SK-N-MC (cell line): Measurements from ENCODE around the gene AFAP1.
A peak's percentile ranks its signal among the peaks of the same experiment; 100 is the strongest.

Experiments used
- DNase-seq: peaks from one replicate; pipeline ENCODE4 v3.0.0-alpha.2; 2011; ENCODE audit warnings: low read depth, low spot score
- H3K27ac ChIP-seq: fragments of 200-600 bp; sonication (generic); 2 replicates; pipeline ENCODE4 v1.5.1; 2016; ENCODE audit warnings: mixed run types
- H3K36me3 ChIP-seq: fragments of 200-600 bp; sonication (generic); 2 replicates; pipeline ENCODE4 v1.6.1; 2017; ENCODE audit warnings: antibody characterized with exemption, low read length, mixed read lengths; ENCODE audit not compliant: insufficient read depth
- H3K4me3 ChIP-seq: fragments of 200-600 bp; sonication (generic); 2 replicates; pipeline ENCODE4 v1.5.1; 2016
- H3K9ac ChIP-seq: fragments of 200-600 bp; sonication (generic); 2 replicates; pipeline ENCODE4 v1.8.0; 2017; ENCODE audit warnings: mixed run types, mixed read lengths; ENCODE audit not compliant: insufficient read length
- H3K9me3 ChIP-seq: fragments of 200-600 bp; sonication (generic); 2 replicates; pipeline ENCODE4 v1.6.1; 2017; ENCODE audit warnings: low read depth, mild to moderate bottlenecking, antibody characterized with exemption, low read length, moderate library complexity, mixed read lengths
- EZH2 ChIP-seq: fragments of 200-600 bp; sonication (generic); IDR thresholded peaks from one replicate; pipeline ENCODE4 v1.6.1; 2017; ENCODE audit warnings: antibody characterized with exemption
- FOXP2 ChIP-seq: optimal IDR thresholded peaks from 2 replicates; pipeline ENCODE3; 2011; ENCODE audit warnings: mild to moderate bottlenecking, moderate library complexity; ENCODE audit not compliant: insufficient read depth; ENCODE audit errors: extremely low read length, control extremely low read depth
- POLR2AphosphoS5 ChIP-seq: IDR thresholded peaks from 2 replicates; pipeline ENCODE4 v1.6.1; 2012; ENCODE audit warnings: mild to moderate bottlenecking, low read depth, low read length, borderline replicate concordance

AFAP1 gene

GRCh38 chr4:7943211-7943610 is 3.5 kb upstream of the AFAP1 start:
- DNase-seq = no peak
- no peaks in the 10 kb centered on the region for H3K9me3 ChIP-seq
- H3K27ac ChIP-seq = no peak overlapping the region
- H3K9ac ChIP-seq = no peak overlapping the region
- H3K4me3 ChIP-seq = no peak overlapping the region
- H3K36me3 ChIP-seq = no peaks in the 10 kb centered on the region
- TF ChIP-seq FOXP2 = no peak
- TF ChIP-seq EZH2 = no peak
- no peak for TF ChIP-seq POLR2AphosphoS5

- Histone ChIP-seq H3K9me3 (no peaks in the 10 kb centered on the region), H3K36me3 (no peaks in the 10 kb centered on the region), H3K27ac (no peak overlapping the region), H3K4me3 (no peak overlapping the region), H3K9ac (no peak overlapping the region)
- TF ChIP-seq EZH2 (no peak), FOXP2 (no peak), POLR2AphosphoS5 (no peak)
- DNase-seq = no peak
Measured at GRCh38 chr4:7941965-7942496, 2.4 kb upstream of the AFAP1 start.

- Histone ChIP-seq H3K36me3 (no peaks in the 10 kb centered on the region), H3K9ac (no peak overlapping the region), H3K4me3 (no peak overlapping the region), H3K27ac (no peak overlapping the region), H3K9me3 (no peaks in the 10 kb centered on the region)
- no peak for TF ChIP-seq EZH2
- no peak for TF ChIP-seq FOXP2
- no peak for TF ChIP-seq POLR2AphosphoS5
- no peak for DNase-seq
Measured at GRCh38 chr4:7941111-7941964, 1.7 kb upstream of the AFAP1 start.

- Histone ChIP-seq H3K9ac (peak overlapping the region; percentile 62), H3K9me3 (no peaks in the 10 kb centered on the region), H3K4me3 (peak overlapping the region; percentile 77), H3K36me3 (no peaks in the 10 kb centered on the region), H3K27ac (no peak overlapping the region)
- TF ChIP-seq EZH2 (no peak), FOXP2 (no peak), POLR2AphosphoS5 (no peak)
- DNase-seq = no peak
Measured at GRCh38 chr4:7938609-7939376, 868 bp downstream of the AFAP1 start.

- no peak overlapping the region for H3K9ac ChIP-seq
- no peaks in the 10 kb centered on the region for H3K9me3 ChIP-seq
- DNase-seq = no peak
- TF ChIP-seq POLR2AphosphoS5 (no peak), FOXP2 (no peak), EZH2 (no peak)
- H3K36me3 ChIP-seq = no peaks in the 10 kb centered on the region
- H3K4me3 ChIP-seq = peak overlapping the region; percentile 77
- H3K27ac ChIP-seq = no peak overlapping the region
Measured at GRCh38 chr4:7938266-7938608, 1.4 kb downstream of the AFAP1 start.

- no peak for DNase-seq
- Histone ChIP-seq H3K9ac (no peak overlapping the region), H3K27ac (no peak overlapping the region), H3K36me3 (no peaks in the 10 kb centered on the region), H3K4me3 (no peak overlapping the region), H3K9me3 (no peaks in the 10 kb centered on the region)
- no peak for TF ChIP-seq EZH2
- TF ChIP-seq POLR2AphosphoS5 = no peak
- no peak for TF ChIP-seq FOXP2
Measured at GRCh38 chr4:7937006-7937405, 2.7 kb downstream of the AFAP1 start.

GRCh38 chr4:7933651-7934510 is 5.8 kb downstream of the AFAP1 start:
- no peak overlapping the region for H3K9ac ChIP-seq
- no peak for DNase-seq
- H3K4me3 ChIP-seq = no peak overlapping the region
- H3K36me3 ChIP-seq = no peaks in the 10 kb centered on the region
- H3K9me3 ChIP-seq = no peaks in the 10 kb centered on the region
- H3K27ac ChIP-seq = no peak overlapping the region
- no peak for TF ChIP-seq POLR2AphosphoS5
- TF ChIP-seq EZH2 = no peak
- TF ChIP-seq FOXP2 = no peak

GRCh38 chr4:7932287-7932686 is 7.4 kb downstream of the AFAP1 start:
- no peak for DNase-seq
- Histone ChIP-seq H3K9ac (no peak overlapping the region), H3K36me3 (no peaks in the 10 kb centered on the region), H3K27ac (no peak overlapping the region), H3K4me3 (no peak overlapping the region), H3K9me3 (no peaks in the 10 kb centered on the region)
- TF ChIP-seq EZH2 (no peak), FOXP2 (no peak), POLR2AphosphoS5 (no peak)
